Activated naive CD8-positive, alpha-beta T cell treated with anti-CD3 and anti-CD28 coated beads, Interleukin-2, amount 50 U/mL, for 16 hours (primary cell): ENCODE data around the gene PLXDC2.

Experiments
- DNase-seq: peaks from one replicate; pipeline ENCODE4 v3.0.0-alpha.2; 2020; ENCODE audit warnings: low read depth, low spot score

The PLXDC2 gene

GRCh38 chr10:20110125-20111100 is 294.2 kb downstream of the PLXDC2 start:
- no peak for DNase-seq

- no peak for DNase-seq
These were observed 297.9 kb downstream of the PLXDC2 start for GRCh38 chr10:20114179-20114578.

- DNase-seq, result no peak
These were observed 299.7 kb downstream of the PLXDC2 start for GRCh38 chr10:20115894-20116293.

GRCh38 chr10:20117471-20117870 is 301.2 kb downstream of the PLXDC2 start:
- DNase-seq, result no peak

GRCh38 chr10:20118119-20118518 is 301.9 kb downstream of the PLXDC2 start:
- no peak for DNase-seq

- DNase-seq, result no peak
These were observed 312.6 kb downstream of the PLXDC2 start for GRCh38 chr10:20128811-20129210.

- no peak for DNase-seq
These were observed 316.6 kb downstream of the PLXDC2 start for GRCh38 chr10:20132816-20133215.

GRCh38 chr10:20133669-20134189 is 317.5 kb downstream of the PLXDC2 start:
- DNase-seq, result no peak

GRCh38 chr10:20142311-20142710 is 326.1 kb downstream of the PLXDC2 start:
- DNase-seq, result no peak

GRCh38 chr10:20144268-20144667 is 328.0 kb downstream of the PLXDC2 start:
- DNase-seq, result no peak

- DNase-seq, result no peak
These were observed 329.8 kb downstream of the PLXDC2 start for GRCh38 chr10:20146004-20146403.

- DNase-seq, result no peak
These were observed 331.5 kb downstream of the PLXDC2 start for GRCh38 chr10:20147684-20148083.

GRCh38 chr10:20156511-20156910 is 340.3 kb downstream of the PLXDC2 start:
- DNase-seq, result no peak

GRCh38 chr10:20157314-20157713 is 341.1 kb downstream of the PLXDC2 start:
- DNase-seq, result no peak

- no peak for DNase-seq
These were observed 341.9 kb downstream of the PLXDC2 start for GRCh38 chr10:20158086-20158485.

GRCh38 chr10:20162123-20162522 is 345.9 kb downstream of the PLXDC2 start:
- no peak for DNase-seq

GRCh38 chr10:20166096-20166675 is 350.0 kb downstream of the PLXDC2 start:
- DNase-seq, result no peak

- DNase-seq, result no peak
These were observed 354.4 kb downstream of the PLXDC2 start for GRCh38 chr10:20170661-20171060.

GRCh38 chr10:20173046-20173445 is 356.8 kb downstream of the PLXDC2 start:
- DNase-seq, result no peak

GRCh38 chr10:20175719-20176118 is 359.5 kb downstream of the PLXDC2 start:
- no peak for DNase-seq

- no peak for DNase-seq
These were observed 364.5 kb downstream of the PLXDC2 start for GRCh38 chr10:20180766-20181165.

- DNase-seq, result no peak
These were observed 365.2 kb downstream of the PLXDC2 start for GRCh38 chr10:20181434-20181833.

- no peak for DNase-seq
These were observed 368.9 kb downstream of the PLXDC2 start for GRCh38 chr10:20185116-20185515.
